IgD-negative memory B cell (primary cell): ENCODE data around the gene ZNF160. TPM values are rescaled to one million over a fixed set of nuclear protein-coding genes. Genes with fewer than 3 reads are reported as not detected.
"Not testable (repeated sequence)": the region's sequence is repeated elsewhere in the genome, so short reads cannot be mapped to it uniquely, and the experiment has no call there.

Source experiments
- H3K27ac Mint-ChIP-seq, 3 donors: one replicate each; pipeline ENCODE4 v1.8.0; 2020 to 2022; ENCODE audit warnings: mild to moderate bottlenecking in 3 of 3, mixed read lengths in 3 of 3, moderate library complexity in 1 of 3
- H3K27me3 Mint-ChIP-seq: one replicate; pipeline ENCODE4 v1.8.0; 2021; ENCODE audit warnings: mixed read lengths
- H3K36me3 Mint-ChIP-seq: one replicate; pipeline ENCODE4 v1.8.0; 2020; ENCODE audit warnings: mild to moderate bottlenecking, mixed read lengths
- H3K4me1 Mint-ChIP-seq, 3 donors: one replicate each; pipeline ENCODE4 v1.8.0; 2020 to 2022; ENCODE audit warnings: mixed read lengths in 3 of 3, mild to moderate bottlenecking in 1 of 3
- H3K4me3 Mint-ChIP-seq, 4 donors: one replicate each; pipeline ENCODE4 v1.8.0; 2020 to 2022; ENCODE audit warnings: mild to moderate bottlenecking in 4 of 4, mixed read lengths in 4 of 4, moderate library complexity in 3 of 4
- H3K9me3 Mint-ChIP-seq, 3 donors: one replicate each; pipeline ENCODE4 v1.8.0; 2020 to 2021; ENCODE audit warnings: mixed read lengths in 3 of 3, mild to moderate bottlenecking in 1 of 3
- polyA plus RNA-seq: library from polyadenylated mRNA; unstranded; fragments of 300-500 nt; fragmentation: Illumina TruSeq; gene quantifications from one replicate; pipeline ENCODE4 v1.2.3, GENCODE V29; 2021

ZNF160 gene
- polyA plus RNA-seq, 1 donor from 2014 or later, result 23.0 TPM

GRCh38 chr19:53102206-53102755 is 941 bp downstream of the ZNF160 start:
- Mint-ChIP-seq H3K4me1 (peaks cover 18 to 26% (median 22%) of the 10 kb centered on the region in 3 donors), H3K36me3 (peaks cover 13% of the 10 kb centered on the region), H3K27me3 (no peaks in the 10 kb centered on the region), H3K9me3 (peaks cover 0 to 4% (median 2%) of the 10 kb centered on the region in 3 donors), H3K4me3 (peak overlapping the region; percentile 93 to 100 (median 98)), H3K27ac (peak overlapping the region; percentile 95 to 98 (median 97))

- peaks cover 0 to 2% (median under 1%) of the 10 kb centered on the region in 3 donors for H3K9me3 Mint-ChIP-seq
- H3K4me3 Mint-ChIP-seq, result peak overlapping the region; percentile 93 to 100 (median 98)
- peak overlapping the region in 1 of 3 donors; percentile 97 for H3K27ac Mint-ChIP-seq
- H3K36me3 Mint-ChIP-seq, result peaks cover 13% of the 10 kb centered on the region
- peaks cover 19 to 28% (median 22%) of the 10 kb centered on the region in 3 donors for H3K4me1 Mint-ChIP-seq
- no peaks in the 10 kb centered on the region for H3K27me3 Mint-ChIP-seq
Observed at GRCh38 chr19:53101518-53101917, 1.7 kb downstream of the ZNF160 start.

GRCh38 chr19:53098570-53098969 is 4.7 kb downstream of the ZNF160 start:
- H3K4me3 Mint-ChIP-seq, H3K9me3 Mint-ChIP-seq, H3K27me3 Mint-ChIP-seq: not testable (repeated sequence)
- Mint-ChIP-seq H3K4me1 (peaks cover 23 to 28% (median 23%) of the 10 kb centered on the region in 3 donors), H3K36me3 (peaks cover 18% of the 10 kb centered on the region), H3K27ac (peak overlapping the region in 1 of 3 donors; percentile 53)

- H3K4me3 Mint-ChIP-seq, result not testable (repeated sequence)
- Mint-ChIP-seq H3K27ac (peak overlapping the region in 1 of 3 donors; percentile 74), H3K36me3 (peaks cover 18% of the 10 kb centered on the region)
Observed at GRCh38 chr19:53096982-53097690, 6.1 kb downstream of the ZNF160 start.

GRCh38 chr19:53096579-53096978 is 6.6 kb downstream of the ZNF160 start:
- not testable (repeated sequence) for H3K27ac Mint-ChIP-seq

More at GRCh38 chr19:53096982-53097690, 6.1 kb downstream of the ZNF160 start:
- not testable (repeated sequence) for H3K27me3 Mint-ChIP-seq, H3K9me3 Mint-ChIP-seq
- peaks cover 16 to 18% (median 18%) of the 10 kb centered on the region in 3 donors for H3K4me1 Mint-ChIP-seq

GRCh38 chr19:53094754-53095575 is 8.3 kb downstream of the ZNF160 start:
- Mint-ChIP-seq H3K9me3 (peaks cover 0 to 2% (median 0%) of the 10 kb centered on the region in 3 donors), H3K27ac (peak overlapping the region in 1 of 3 donors; percentile 39), H3K4me3 (peak overlapping the region in 1 of 4 donors; percentile 39), H3K27me3 (no peaks in the 10 kb centered on the region), H3K4me1 (peaks cover 8 to 12% (median 10%) of the 10 kb centered on the region in 3 donors), H3K36me3 (peaks cover 29% of the 10 kb centered on the region)

More at GRCh38 chr19:53096579-53096978, 6.6 kb downstream of the ZNF160 start:
- peaks cover 21% of the 10 kb centered on the region for H3K36me3 Mint-ChIP-seq
- H3K4me3 Mint-ChIP-seq, H3K27me3 Mint-ChIP-seq, H3K9me3 Mint-ChIP-seq: not testable (repeated sequence)
- peaks cover 10 to 14% (median 13%) of the 10 kb centered on the region in 3 donors for H3K4me1 Mint-ChIP-seq

- H3K27ac Mint-ChIP-seq, result no peak overlapping the region
- no peak overlapping the region for H3K4me3 Mint-ChIP-seq
- peaks cover 2 to 6% (median 5%) of the 10 kb centered on the region in 3 donors for H3K4me1 Mint-ChIP-seq
- no peaks in the 10 kb centered on the region for H3K9me3 Mint-ChIP-seq
- H3K27me3 Mint-ChIP-seq, result no peaks in the 10 kb centered on the region
- H3K36me3 Mint-ChIP-seq, result peaks cover 29% of the 10 kb centered on the region
Observed at GRCh38 chr19:53092723-53093122, 10.5 kb downstream of the ZNF160 start.

- peaks cover 0 to 4% (median 2%) of the 10 kb centered on the region in 3 donors for H3K4me1 Mint-ChIP-seq
- no peak overlapping the region for H3K4me3 Mint-ChIP-seq
- H3K27ac Mint-ChIP-seq, result peak overlapping the region in 1 of 3 donors; percentile 46
- H3K36me3 Mint-ChIP-seq, result peaks cover 31% of the 10 kb centered on the region
- no peaks in the 10 kb centered on the region for H3K9me3 Mint-ChIP-seq
- no peaks in the 10 kb centered on the region for H3K27me3 Mint-ChIP-seq
Observed at GRCh38 chr19:53091413-53092254, 11.6 kb downstream of the ZNF160 start.

- Mint-ChIP-seq H3K4me3 (no peak overlapping the region), H3K4me1 (no peaks in the 10 kb centered on the region), H3K27me3 (no peaks in the 10 kb centered on the region), H3K9me3 (peaks cover 0 to 3% (median 0%) of the 10 kb centered on the region in 3 donors), H3K27ac (peak overlapping the region in 1 of 3 donors; percentile 85), H3K36me3 (peaks cover 46% of the 10 kb centered on the region)
Observed at GRCh38 chr19:53088091-53088490, 15.1 kb downstream of the ZNF160 start.

- H3K4me1 Mint-ChIP-seq, result no peaks in the 10 kb centered on the region
Observed at GRCh38 chr19:53086949-53087348, 16.3 kb downstream of the ZNF160 start.

GRCh38 chr19:53085496-53085895 is 17.7 kb downstream of the ZNF160 start:
- Mint-ChIP-seq H3K4me1 (no peaks in the 10 kb centered on the region), H3K36me3 (peaks cover 51% of the 10 kb centered on the region), H3K9me3 (peaks cover 5 to 13% (median 13%) of the 10 kb centered on the region in 3 donors), H3K4me3 (no peak overlapping the region), H3K27ac (no peak overlapping the region), H3K27me3 (no peaks in the 10 kb centered on the region)

More at GRCh38 chr19:53086949-53087348, 16.3 kb downstream of the ZNF160 start:
- Mint-ChIP-seq H3K36me3 (peaks cover 48% of the 10 kb centered on the region), H3K4me3 (peak overlapping the region in 1 of 4 donors; percentile 66), H3K27me3 (no peaks in the 10 kb centered on the region), H3K9me3 (peaks cover under 1 to 3% (median 2%) of the 10 kb centered on the region in 3 donors), H3K27ac (peak overlapping the region in 1 of 3 donors; percentile 26)

GRCh38 chr19:53082929-53083328 is 20.3 kb downstream of the ZNF160 start:
- Mint-ChIP-seq H3K36me3 (peaks cover 52% of the 10 kb centered on the region), H3K4me3 (peak overlapping the region in 1 of 4 donors; percentile 41)

GRCh38 chr19:53079313-53079924 is 23.8 kb downstream of the ZNF160 start:
- Mint-ChIP-seq H3K27me3 (no peaks in the 10 kb centered on the region), H3K27ac (no peak overlapping the region), H3K4me1 (peaks cover 0 to 9% (median 2%) of the 10 kb centered on the region in 3 donors), H3K4me3 (peak overlapping the region in 2 of 4 donors; percentile 9 to 11), H3K9me3 (peaks cover 18 to 41% (median 40%) of the 10 kb centered on the region in 3 donors), H3K36me3 (peaks cover 59% of the 10 kb centered on the region)

More at GRCh38 chr19:53082929-53083328, 20.3 kb downstream of the ZNF160 start:
- Mint-ChIP-seq H3K27ac (no peak overlapping the region), H3K4me1 (peaks cover 0 to 7% (median 2%) of the 10 kb centered on the region in 3 donors), H3K9me3 (peaks cover 10 to 26% (median 20%) of the 10 kb centered on the region in 3 donors), H3K27me3 (no peaks in the 10 kb centered on the region)
